ENCODE results near the gene GABRB3.

GRCh38 chr15:26531489-26531888 lies 241.4 kb downstream of the GABRB3 start:
- TF ChIP-seq TSHZ2 (CRISPR knock-in tag; IDR thresholded peaks at IDR 0.05) (no peak), ZFP30 (CRISPR knock-in tag; IDR thresholded peaks at IDR 0.05) (no peak), OSR1 (CRISPR knock-in tag; IDR thresholded peaks at IDR 0.05) (no peak), ZNF565 (CRISPR knock-in tag; conservative IDR thresholded peaks at IDR 0.05; ENCODE audit: low read depth) (no peak), RARB (CRISPR knock-in tag; IDR thresholded peaks at IDR 0.05) (no peak), ZFP3 (CRISPR knock-in tag; IDR thresholded peaks at IDR 0.05) (no peak), ZNF8 (CRISPR knock-in tag; IDR thresholded peaks at IDR 0.05) (no peak), CSRNP3 (CRISPR knock-in tag; IDR thresholded peaks at IDR 0.05) (no peak)

Data from SK-N-SH treated with all-trans-retinoic acid at 6 μM for 48 hours (cell line).